ENCODE results near the gene GPAT2. TPM values are rescaled to one million over a fixed set of nuclear protein-coding genes. Genes with fewer than 3 reads are reported as not detected.
"Not testable (repeated sequence)": the region's sequence is repeated elsewhere in the genome, so short reads cannot be mapped to it uniquely, and the experiment has no call there.

GPAT2 gene
- total RNA-seq, 1 donor from 2014 or later: not detected

GRCh38 chr2:96011129-96011455, 23.6 kb downstream of the GPAT2 start:
- H3K9me3 Mint-ChIP-seq (ENCODE audit: low read depth); H3K4me1 Mint-ChIP-seq (ENCODE audit: low read depth); DNase-seq (ENCODE audit: low spot score); H3K36me3 Mint-ChIP-seq (ENCODE audit: low read depth); H3K27ac Mint-ChIP-seq (ENCODE audit: unreplicated experiment): not testable (repeated sequence)
- TF ChIP-seq, protein P1, sequence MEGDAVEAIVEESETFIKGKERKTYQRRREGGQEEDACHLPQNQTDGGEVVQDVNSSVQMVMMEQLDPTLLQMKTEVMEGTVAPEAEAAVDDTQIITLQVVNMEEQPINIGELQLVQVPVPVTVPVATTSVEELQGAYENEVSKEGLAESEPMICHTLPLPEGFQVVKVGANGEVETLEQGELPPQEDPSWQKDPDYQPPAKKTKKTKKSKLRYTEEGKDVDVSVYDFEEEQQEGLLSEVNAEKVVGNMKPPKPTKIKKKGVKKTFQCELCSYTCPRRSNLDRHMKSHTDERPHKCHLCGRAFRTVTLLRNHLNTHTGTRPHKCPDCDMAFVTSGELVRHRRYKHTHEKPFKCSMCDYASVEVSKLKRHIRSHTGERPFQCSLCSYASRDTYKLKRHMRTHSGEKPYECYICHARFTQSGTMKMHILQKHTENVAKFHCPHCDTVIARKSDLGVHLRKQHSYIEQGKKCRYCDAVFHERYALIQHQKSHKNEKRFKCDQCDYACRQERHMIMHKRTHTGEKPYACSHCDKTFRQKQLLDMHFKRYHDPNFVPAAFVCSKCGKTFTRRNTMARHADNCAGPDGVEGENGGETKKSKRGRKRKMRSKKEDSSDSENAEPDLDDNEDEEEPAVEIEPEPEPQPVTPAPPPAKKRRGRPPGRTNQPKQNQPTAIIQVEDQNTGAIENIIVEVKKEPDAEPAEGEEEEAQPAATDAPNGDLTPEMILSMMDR (IDR thresholded peaks at IDR 0.05): peak; percentile 60
- peak overlapping the region; percentile 51 for H3K4me3 Mint-ChIP-seq (ENCODE audit: unreplicated experiment)
- H3K27me3 Mint-ChIP-seq (ENCODE audit: low read depth): peaks cover 12% of the 10 kb centered on the region

DNA sequence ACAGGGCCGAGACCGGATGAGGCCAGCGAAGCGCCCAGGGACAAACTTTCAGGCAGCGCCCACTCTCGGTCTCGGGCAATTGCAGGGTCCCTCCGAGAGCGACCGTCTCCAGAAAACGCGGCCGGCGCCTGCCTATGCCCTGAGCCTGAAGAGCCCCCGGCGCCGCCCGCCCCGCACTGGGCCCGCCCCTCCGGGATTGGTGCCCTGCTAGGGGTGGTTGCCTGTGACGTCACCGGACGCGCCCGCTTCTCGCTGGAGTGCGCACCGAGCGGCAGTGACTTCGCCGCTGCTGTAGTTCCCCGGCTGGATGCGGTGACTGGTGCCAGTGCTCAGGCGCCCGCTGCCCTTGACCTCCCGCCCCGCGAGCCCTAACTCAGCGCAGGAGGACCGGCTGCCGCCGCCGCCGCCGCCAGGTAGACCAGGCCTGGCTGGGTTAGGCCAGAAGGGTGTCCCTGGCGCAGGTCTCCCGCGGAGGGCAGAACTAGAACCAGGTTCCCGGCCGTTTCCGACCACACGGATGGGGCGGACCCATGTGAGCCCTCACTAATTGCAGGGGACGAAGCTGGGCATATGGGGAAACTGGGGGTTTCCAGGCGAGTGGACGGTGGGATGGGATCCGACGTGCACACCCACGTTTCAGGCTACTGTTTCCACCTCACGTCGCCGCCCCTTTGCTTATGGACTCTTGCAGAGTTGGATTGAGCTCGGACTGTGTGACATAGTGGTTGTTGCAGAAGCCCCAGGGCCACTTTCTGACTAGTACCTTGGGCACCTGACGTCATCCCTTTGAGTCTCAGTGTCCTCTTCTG, 24.2 kb downstream of the GPAT2 start:
- not testable (repeated sequence) for H3K36me3 Mint-ChIP-seq (ENCODE audit: low read depth); H3K9me3 Mint-ChIP-seq (ENCODE audit: low read depth); H3K4me1 Mint-ChIP-seq (ENCODE audit: low read depth)
- H3K27ac Mint-ChIP-seq (ENCODE audit: unreplicated experiment): peak overlapping the region; percentile 89
- peak; percentile 98 for DNase-seq (ENCODE audit: low spot score)
- peak overlapping the region; percentile 76 for H3K4me3 Mint-ChIP-seq (ENCODE audit: unreplicated experiment)
- peaks cover 13% of the 10 kb centered on the region for H3K27me3 Mint-ChIP-seq (ENCODE audit: low read depth)

- not testable (repeated sequence) for H3K9me3 Mint-ChIP-seq (ENCODE audit: low read depth); H3K36me3 Mint-ChIP-seq (ENCODE audit: low read depth); DNase-seq (ENCODE audit: low spot score); H3K4me1 Mint-ChIP-seq (ENCODE audit: low read depth)
- Mint-ChIP-seq H3K27ac (ENCODE audit: unreplicated experiment) (peak overlapping the region; percentile 89), H3K27me3 (ENCODE audit: low read depth) (peaks cover 17% of the 10 kb centered on the region), H3K4me3 (ENCODE audit: unreplicated experiment) (peak overlapping the region; percentile 76)
Measured at GRCh38 chr2:96009833-96010232, 24.9 kb downstream of the GPAT2 start.

DNA sequence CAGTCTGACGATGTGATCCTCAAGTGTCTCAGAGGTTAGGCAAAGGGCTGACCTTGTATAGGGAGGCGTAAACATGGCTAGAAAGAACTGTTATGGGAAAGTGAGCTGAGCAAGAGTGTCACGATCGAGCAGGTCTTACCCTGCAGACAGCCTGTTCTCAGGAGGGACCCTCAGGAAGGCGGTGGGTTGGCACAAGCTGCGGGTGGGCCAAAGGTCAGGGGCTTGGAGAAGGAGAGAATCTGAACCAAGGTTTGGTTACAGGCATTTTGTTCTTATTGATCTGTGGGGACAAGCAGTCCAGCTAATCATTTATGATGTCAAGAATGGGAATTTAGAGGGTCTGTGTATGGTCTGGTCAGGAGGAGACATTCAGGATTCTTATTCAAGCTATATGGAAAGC, 26.7 kb downstream of the GPAT2 start:
- not testable (repeated sequence) for DNase-seq (ENCODE audit: low spot score); H3K4me1 Mint-ChIP-seq (ENCODE audit: low read depth); H3K36me3 Mint-ChIP-seq (ENCODE audit: low read depth); H3K4me3 Mint-ChIP-seq (ENCODE audit: unreplicated experiment); H3K27ac Mint-ChIP-seq (ENCODE audit: unreplicated experiment); H3K9me3 Mint-ChIP-seq (ENCODE audit: low read depth)
- peaks cover 19% of the 10 kb centered on the region for H3K27me3 Mint-ChIP-seq (ENCODE audit: low read depth)

GRCh38 chr2:96006248-96006647, 28.5 kb downstream of the GPAT2 start:
- not testable (repeated sequence) for H3K4me1 Mint-ChIP-seq (ENCODE audit: low read depth); H3K36me3 Mint-ChIP-seq (ENCODE audit: low read depth); H3K27ac Mint-ChIP-seq (ENCODE audit: unreplicated experiment); H3K9me3 Mint-ChIP-seq (ENCODE audit: low read depth); H3K4me3 Mint-ChIP-seq (ENCODE audit: unreplicated experiment); DNase-seq (ENCODE audit: low spot score)
- H3K27me3 Mint-ChIP-seq (ENCODE audit: low read depth): peaks cover 21% of the 10 kb centered on the region

- H3K9me3 Mint-ChIP-seq (ENCODE audit: low read depth); H3K4me1 Mint-ChIP-seq (ENCODE audit: low read depth); H3K36me3 Mint-ChIP-seq (ENCODE audit: low read depth); DNase-seq (ENCODE audit: low spot score): not testable (repeated sequence)
- H3K27ac Mint-ChIP-seq (ENCODE audit: unreplicated experiment): peak overlapping the region; percentile 92
- H3K27me3 Mint-ChIP-seq (ENCODE audit: low read depth): peaks cover 20% of the 10 kb centered on the region
- TF ChIP-seq, protein P1 (IDR thresholded peaks at IDR 0.05): peak; percentile 83
- peak overlapping the region; percentile 79 for H3K4me3 Mint-ChIP-seq (ENCODE audit: unreplicated experiment)
Measured at GRCh38 chr2:95992520-95993272, 42.0 kb downstream of the GPAT2 start.

DNA sequence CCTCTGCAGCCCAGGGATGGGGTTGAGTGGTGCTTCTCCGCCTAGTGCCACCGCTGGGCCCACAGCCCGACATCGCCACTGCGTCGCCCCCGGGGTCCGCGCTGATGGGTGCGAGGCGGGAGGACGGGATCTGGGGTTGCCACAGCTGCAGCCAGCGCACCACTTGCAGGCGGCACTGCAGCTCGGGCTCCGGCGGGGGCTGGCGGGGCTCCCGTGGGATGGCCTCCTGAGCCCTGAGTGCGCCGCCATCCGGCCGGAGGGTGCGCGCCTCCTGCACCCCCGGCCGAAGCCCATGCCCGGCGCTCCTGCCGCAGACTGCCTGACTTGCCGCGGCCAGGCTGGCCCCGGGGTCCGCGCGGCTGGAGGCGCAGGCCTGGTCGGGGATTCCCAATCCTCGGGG, 42.6 kb downstream of the GPAT2 start:
- H3K27ac Mint-ChIP-seq (ENCODE audit: unreplicated experiment): peak overlapping the region; percentile 77
- not testable (repeated sequence) for H3K4me1 Mint-ChIP-seq (ENCODE audit: low read depth); H3K9me3 Mint-ChIP-seq (ENCODE audit: low read depth); H3K36me3 Mint-ChIP-seq (ENCODE audit: low read depth); DNase-seq (ENCODE audit: low spot score)
- H3K4me3 Mint-ChIP-seq (ENCODE audit: unreplicated experiment): peak overlapping the region; percentile 73
- H3K27me3 Mint-ChIP-seq (ENCODE audit: low read depth): peaks cover 20% of the 10 kb centered on the region

DNA sequence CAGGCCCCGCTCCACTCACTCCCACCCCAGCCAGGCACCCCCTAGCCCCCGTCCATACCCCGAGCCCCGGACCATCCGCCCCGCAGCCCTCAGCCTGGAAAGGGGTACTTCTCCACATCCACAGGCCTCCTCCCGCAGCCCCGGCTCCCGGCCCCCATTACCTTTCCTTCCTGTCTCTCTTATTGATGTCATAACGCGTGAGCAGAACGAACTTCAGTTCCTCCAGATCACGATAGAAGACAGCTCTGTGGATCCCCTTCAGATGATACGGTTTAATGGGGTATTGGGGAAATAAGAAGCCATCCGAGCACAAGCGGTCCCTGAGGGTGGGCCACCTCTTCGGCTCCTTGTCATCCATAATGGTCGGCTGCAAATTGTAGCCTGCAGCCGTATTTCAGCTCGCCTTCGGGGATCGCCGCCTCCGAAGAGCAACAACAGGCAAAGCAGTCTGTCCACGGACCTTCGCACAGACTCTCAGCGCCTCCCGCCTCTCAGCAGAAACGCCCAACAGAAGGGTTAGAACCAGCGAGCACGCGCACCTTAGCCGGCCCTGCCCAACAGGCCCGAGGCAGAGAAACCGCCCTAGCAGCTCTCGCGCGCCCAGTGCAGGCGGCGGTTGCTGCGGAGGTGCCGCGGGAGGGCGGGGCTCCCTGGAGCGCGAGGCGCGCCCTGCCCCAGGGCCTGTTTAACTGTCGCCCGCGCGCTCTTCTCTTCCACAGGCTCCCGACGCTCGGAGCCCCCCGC, 43.2 kb downstream of the GPAT2 start, which contains the start of gene ANKRD36C:
ANKRD36C (minus strand) TSS at position 474 of the 744 bp plus-strand sequence; CDS start at position 358, 116 bp downstream.
- H3K27ac Mint-ChIP-seq (ENCODE audit: unreplicated experiment): peak within 1 kb of the TSS; percentile 98
- H3K4me1 Mint-ChIP-seq (ENCODE audit: low read depth); H3K36me3 Mint-ChIP-seq (ENCODE audit: low read depth); DNase-seq (ENCODE audit: low spot score); H3K9me3 Mint-ChIP-seq (ENCODE audit: low read depth): not testable (repeated sequence)
- H3K4me3 Mint-ChIP-seq (ENCODE audit: unreplicated experiment): peak within 1 kb of the TSS; percentile 97
- peaks cover 17% of the 10 kb centered on the region for H3K27me3 Mint-ChIP-seq (ENCODE audit: low read depth)

GRCh38 chr2:95990884-95991283, 43.8 kb downstream of the GPAT2 start:
- Mint-ChIP-seq H3K4me3 (ENCODE audit: unreplicated experiment) (peak overlapping the region; percentile 60), H3K27me3 (ENCODE audit: low read depth) (peaks cover 14% of the 10 kb centered on the region)
- not testable (repeated sequence) for DNase-seq (ENCODE audit: low spot score); H3K36me3 Mint-ChIP-seq (ENCODE audit: low read depth); H3K4me1 Mint-ChIP-seq (ENCODE audit: low read depth); H3K9me3 Mint-ChIP-seq (ENCODE audit: low read depth); H3K27ac Mint-ChIP-seq (ENCODE audit: unreplicated experiment)
